ENCODE results near the gene TNFSF4. TPM values are rescaled to one million over a fixed set of nuclear protein-coding genes. Genes with fewer than 3 reads are reported as not detected.
"Not testable (repeated sequence)": the region's sequence is repeated elsewhere in the genome, so short reads cannot be mapped to it uniquely, and the experiment has no call there.

TNFSF4 gene
- total and polyA plus RNA-seq, 2 of the 4 experiments (the other 2 are of a cell fraction): 13.4 to 19.7 TPM

GRCh38 chr1:173234899-173235298 lies 27.8 kb upstream of the TNFSF4 start:
- Histone ChIP-seq H3K23ac (ENCODE audit: low read depth, low read length) (no peak overlapping the region), H3K9ac (ENCODE audit: low read depth, low read length) (no peak overlapping the region), H3K27ac (ENCODE audit: insufficient read depth, low read length) (no peak overlapping the region), H4K8ac (ENCODE audit: low read depth in 2 of 2, low read length in 2 of 2) (no peak overlapping the region), H3K4me1 (ENCODE audit: control insufficient read depth, insufficient read depth, low read length) (no peaks in the 10 kb centered on the region), H2AFZ (replicated peaks; ENCODE audit: low read length, poor library complexity) (no peak overlapping the region), H3K79me1 (ENCODE audit: low read depth in 1 of 2, low read length in 2 of 2) (no peaks in the 10 kb centered on the region), H3K4ac (ENCODE audit: low read depth, low read length) (no peak overlapping the region), H2AK9ac (replicated peaks; ENCODE audit: low read depth, low read length, poor library complexity) (no peak overlapping the region), H2BK20ac (ENCODE audit: low read depth, low read length) (no peak overlapping the region), H4K20me1 (ENCODE audit: insufficient read depth, low read length) (no peaks in the 10 kb centered on the region), H2BK15ac (ENCODE audit: low read depth, low read length) (no peak overlapping the region), H3K4me3 (ENCODE audit: insufficient read depth, low read depth, low read length) (no peak overlapping the region), H3K56ac (ENCODE audit: extremely low read depth, insufficient read depth, low read length) (no peak overlapping the region), H2BK120ac (ENCODE audit: low read depth, low read length) (no peak overlapping the region), H2BK5ac (ENCODE audit: low read depth, low read length, poor library complexity, severe bottlenecking) (no peak overlapping the region), H3K9me1 (ENCODE audit: insufficient read depth, low read length) (no peaks in the 10 kb centered on the region), H3K27me3 (ENCODE audit: control insufficient read depth, insufficient read depth, low read length) (no peaks in the 10 kb centered on the region), H3K4me2 (ENCODE audit: low read depth, low read length) (no peak overlapping the region), H4K5ac (ENCODE audit: low read depth, low read length) (no peak overlapping the region), H4K91ac (ENCODE audit: insufficient read depth, low read depth, low read length) (no peak overlapping the region), H3K14ac (replicated peaks; ENCODE audit: low read depth, low read length) (no peak overlapping the region), H2AK5ac (ENCODE audit: low read depth, low read length) (no peak overlapping the region), H3K9me3 (ENCODE audit: control insufficient read depth, insufficient read depth, low read length) (no peaks in the 10 kb centered on the region), H3K36me3 (ENCODE audit: control insufficient read depth, insufficient read depth, low read length) (no peaks in the 10 kb centered on the region), H3K18ac (ENCODE audit: low read depth, low read length) (no peak overlapping the region)
- intact Hi-C loops (cut with micrococcal nuclease): no loop called here
- dilution Hi-C loops (cut with HindIII; ENCODE audit: low sequenced_read_pairs, unreplicated experiment): no loop called here
- ChIA-PET CTCF (interaction anchor here (0.5 kb wide), 1 partner anchor 17 kb away, joined by 3 read pairs; no protein-coding TSS in a partner anchor), POLR2A (ENCODE audit: unreplicated experiment) (no interaction called here)
- WGBS, 2 experiments (ENCODE audit: extremely low coverage in 2 of 2, insufficient read length in 1 of 2): no CpG with 5 or more reads among the region's 4 CpGs
- no TSS peak for BruUV-seq (replicated peaks)
- ATAC-seq (ENCODE audit: low read depth) (no peak), DNase-seq (no peak)
- in situ Hi-C loops (cut with MboI; ENCODE audit: low sequenced_read_pairs): no loop called here
- no peak for TF ChIP-seq FOS (IDR thresholded peaks at IDR 0.05; ENCODE audit: low read depth, low read length)
- TF ChIP-seq, protein P1, sequence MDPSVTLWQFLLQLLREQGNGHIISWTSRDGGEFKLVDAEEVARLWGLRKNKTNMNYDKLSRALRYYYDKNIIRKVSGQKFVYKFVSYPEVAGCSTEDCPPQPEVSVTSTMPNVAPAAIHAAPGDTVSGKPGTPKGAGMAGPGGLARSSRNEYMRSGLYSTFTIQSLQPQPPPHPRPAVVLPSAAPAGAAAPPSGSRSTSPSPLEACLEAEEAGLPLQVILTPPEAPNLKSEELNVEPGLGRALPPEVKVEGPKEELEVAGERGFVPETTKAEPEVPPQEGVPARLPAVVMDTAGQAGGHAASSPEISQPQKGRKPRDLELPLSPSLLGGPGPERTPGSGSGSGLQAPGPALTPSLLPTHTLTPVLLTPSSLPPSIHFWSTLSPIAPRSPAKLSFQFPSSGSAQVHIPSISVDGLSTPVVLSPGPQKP (IDR thresholded peaks at IDR 0.05; ENCODE audit: borderline replicate concordance, low read depth, low read length): no peak
- TF ChIP-seq BHLHE40 (IDR thresholded peaks at IDR 0.05; ENCODE audit: low read depth, low read length): no peak

GRCh38 chr1:173234434-173234833 lies 27.3 kb upstream of the TNFSF4 start:
- WGBS, 2 experiments (ENCODE audit: extremely low coverage in 2 of 2, insufficient read length in 1 of 2): no CpG with 5 or more reads among the region's 3 CpGs
- H2BK20ac ChIP-seq (ENCODE audit: low read depth, low read length); H2BK120ac ChIP-seq (ENCODE audit: low read depth, low read length); H4K5ac ChIP-seq (ENCODE audit: low read depth, low read length); H3K36me3 ChIP-seq (ENCODE audit: control insufficient read depth, insufficient read depth, low read length); H3K4me1 ChIP-seq (ENCODE audit: control insufficient read depth, insufficient read depth, low read length); H3K4ac ChIP-seq (ENCODE audit: low read depth, low read length); dilution Hi-C loops (cut with HindIII; ENCODE audit: low sequenced_read_pairs, unreplicated experiment); H3K4me2 ChIP-seq (ENCODE audit: low read depth, low read length); H2AFZ ChIP-seq (replicated peaks; ENCODE audit: low read length, poor library complexity); H3K27ac ChIP-seq (ENCODE audit: insufficient read depth, low read length); H3K18ac ChIP-seq (ENCODE audit: low read depth, low read length); in situ Hi-C loops (cut with MboI; ENCODE audit: low sequenced_read_pairs); H3K9me1 ChIP-seq (ENCODE audit: insufficient read depth, low read length); H3K79me1 ChIP-seq (ENCODE audit: low read depth in 1 of 2, low read length in 2 of 2); H2AK9ac ChIP-seq (replicated peaks; ENCODE audit: low read depth, low read length, poor library complexity); H2BK5ac ChIP-seq (ENCODE audit: low read depth, low read length, poor library complexity, severe bottlenecking); H3K23ac ChIP-seq (ENCODE audit: low read depth, low read length); POLR2A ChIA-PET (ENCODE audit: unreplicated experiment); H3K9ac ChIP-seq (ENCODE audit: low read depth, low read length); H3K27me3 ChIP-seq (ENCODE audit: control insufficient read depth, insufficient read depth, low read length); H3K9me3 ChIP-seq (ENCODE audit: control insufficient read depth, insufficient read depth, low read length); BruUV-seq (replicated peaks); H3K4me3 ChIP-seq (ENCODE audit: insufficient read depth, low read depth, low read length); H4K8ac ChIP-seq (ENCODE audit: low read depth in 2 of 2, low read length in 2 of 2); DNase-seq; ATAC-seq (ENCODE audit: low read depth); H3K14ac ChIP-seq (replicated peaks; ENCODE audit: low read depth, low read length); H4K20me1 ChIP-seq (ENCODE audit: insufficient read depth, low read length); intact Hi-C loops (cut with micrococcal nuclease); H4K91ac ChIP-seq (ENCODE audit: insufficient read depth, low read depth, low read length); H2BK15ac ChIP-seq (ENCODE audit: low read depth, low read length); H2AK5ac ChIP-seq (ENCODE audit: low read depth, low read length); H3K56ac ChIP-seq (ENCODE audit: extremely low read depth, insufficient read depth, low read length): not testable (repeated sequence)
- CTCF ChIA-PET: interaction anchor here (0.5 kb wide), 1 partner anchor 18 kb away, joined by 3 read pairs; no protein-coding TSS in a partner anchor
